ENCODE data around the gene PSTK. TPM values are rescaled to one million over a fixed set of nuclear protein-coding genes. Genes with fewer than 3 reads are reported as not detected.
A peak's percentile ranks its signal among the peaks of the same experiment; 100 is the strongest.

The PSTK gene
- total RNA-seq, 1 donor from 2014 or later = 4.8 TPM

GRCh38 chr10:122999347-122999746, 19.1 kb downstream of the PSTK start:
- no peak overlapping the region for H3K27ac Mint-ChIP-seq
- no peaks in the 10 kb centered on the region for H3K9me3 Mint-ChIP-seq
- peaks cover 28% of the 10 kb centered on the region for H3K36me3 Mint-ChIP-seq (ENCODE audit: low read depth)
- intact Hi-C loops (cut with micrococcal nuclease) = no loop called here
- no peak overlapping the region for H3K4me3 Mint-ChIP-seq
- no peak for DNase-seq
- H3K27me3 Mint-ChIP-seq = no peaks in the 10 kb centered on the region
- H3K4me1 Mint-ChIP-seq = peaks cover 9% of the 10 kb centered on the region

GRCh38 chr10:123000155-123000554, 20.0 kb downstream of the PSTK start:
- intact Hi-C loops (cut with micrococcal nuclease) = loop anchor here (10.0 kb wide), 2 partner anchors 1075 to 1795 kb away; partner anchors contain the start of genes ATE1 and EEF1AKMT2
- H3K27ac Mint-ChIP-seq = peak overlapping the region; percentile 6
- no peaks in the 10 kb centered on the region for H3K27me3 Mint-ChIP-seq
- H3K4me1 Mint-ChIP-seq = peaks cover 9% of the 10 kb centered on the region
- H3K4me3 Mint-ChIP-seq = no peak overlapping the region
- H3K36me3 Mint-ChIP-seq (ENCODE audit: low read depth) = peaks cover 24% of the 10 kb centered on the region
- no peak for DNase-seq
- no peaks in the 10 kb centered on the region for H3K9me3 Mint-ChIP-seq

- no peaks in the 10 kb centered on the region for H3K9me3 Mint-ChIP-seq
- no peak overlapping the region for H3K4me3 Mint-ChIP-seq
- H3K27me3 Mint-ChIP-seq = no peaks in the 10 kb centered on the region
- peaks cover 13% of the 10 kb centered on the region for H3K4me1 Mint-ChIP-seq
- intact Hi-C loops (cut with micrococcal nuclease) = loop anchor here (10.0 kb wide), 2 partner anchors 1077 to 1793 kb away; partner anchors contain the start of genes ATE1 and EEF1AKMT2
- H3K27ac Mint-ChIP-seq = no peak overlapping the region
- H3K36me3 Mint-ChIP-seq (ENCODE audit: low read depth) = peaks cover 20% of the 10 kb centered on the region
- no peak for DNase-seq
Observed at GRCh38 chr10:123001370-123001769, 21.2 kb downstream of the PSTK start.

GRCh38 chr10:123004298-123004697, 24.1 kb downstream of the PSTK start:
- peaks cover 25% of the 10 kb centered on the region for H3K4me1 Mint-ChIP-seq
- no peak overlapping the region for H3K4me3 Mint-ChIP-seq
- intact Hi-C loops (cut with micrococcal nuclease) = loop anchor here (10.0 kb wide), 2 partner anchors 1079 to 1791 kb away; partner anchors contain the start of genes ATE1 and EEF1AKMT2
- DNase-seq = no peak
- peaks cover 17% of the 10 kb centered on the region for H3K36me3 Mint-ChIP-seq (ENCODE audit: low read depth)
- no peaks in the 10 kb centered on the region for H3K27me3 Mint-ChIP-seq
- no peak overlapping the region for H3K27ac Mint-ChIP-seq
- no peaks in the 10 kb centered on the region for H3K9me3 Mint-ChIP-seq

- Mint-ChIP-seq H3K27ac (peak overlapping the region; percentile 100), H3K4me3 (peak overlapping the region; percentile 98), H3K4me1 (peaks cover 27% of the 10 kb centered on the region), H3K27me3 (no peaks in the 10 kb centered on the region), H3K36me3 (ENCODE audit: low read depth) (peaks cover 15% of the 10 kb centered on the region), H3K9me3 (no peaks in the 10 kb centered on the region)
- DNase-seq = peak; percentile 83
- intact Hi-C loops (cut with micrococcal nuclease) = loop anchor here (1.0 to 10.0 kb wide), 6 partner anchors 27 to 1787 kb away; partner anchors contain the start of genes ATE1, BUB3, C10orf88 and EEF1AKMT2
Observed at GRCh38 chr10:123007558-123008354, 27.6 kb downstream of the PSTK start.

- Mint-ChIP-seq H3K4me3 (peak within 1 kb of the TSS; percentile 98), H3K9me3 (no peaks in the 10 kb centered on the region), H3K36me3 (ENCODE audit: low read depth) (peaks cover 17% of the 10 kb centered on the region), H3K27ac (peak within 1 kb of the TSS; percentile 100), H3K4me1 (peaks cover 27% of the 10 kb centered on the region), H3K27me3 (no peaks in the 10 kb centered on the region)
- peak; percentile 98 for DNase-seq
- intact Hi-C loops (cut with micrococcal nuclease) = loop anchor here (1.0 to 10.0 kb wide), 6 partner anchors 28 to 1786 kb away; partner anchors contain the start of genes ATE1, BUB3, C10orf88 and EEF1AKMT2
Observed at GRCh38 chr10:123008355-123009104, 28.3 kb downstream of the PSTK start, which contains the start of the genes ACADSB and IKZF5. TSS of gene ACADSB (plus strand) at chr10:123009006. CDS start at chr10:123009030, 24 bp downstream. TSS of gene IKZF5 (minus strand) at chr10:123008795. CDS start at chr10:122998625, 10,170 bp downstream.

- Mint-ChIP-seq H3K36me3 (ENCODE audit: low read depth) (peaks cover 18% of the 10 kb centered on the region), H3K4me3 (peak overlapping the region; percentile 98), H3K27ac (peak overlapping the region; percentile 100), H3K27me3 (no peaks in the 10 kb centered on the region), H3K4me1 (peaks cover 27% of the 10 kb centered on the region), H3K9me3 (no peaks in the 10 kb centered on the region)
- intact Hi-C loops (cut with micrococcal nuclease) = loop anchor here (10.0 kb wide), 2 partner anchors 1084 to 1786 kb away; partner anchors contain the start of genes ATE1 and EEF1AKMT2
- peak; percentile 76 for DNase-seq
Observed at GRCh38 chr10:123009105-123009820, 29.1 kb downstream of the PSTK start.

- intact Hi-C loops (cut with micrococcal nuclease) = no loop called here
- Mint-ChIP-seq H3K9me3 (no peaks in the 10 kb centered on the region), H3K27me3 (no peaks in the 10 kb centered on the region), H3K4me1 (peaks cover 19% of the 10 kb centered on the region), H3K4me3 (no peak overlapping the region), H3K36me3 (ENCODE audit: low read depth) (peaks cover 15% of the 10 kb centered on the region), H3K27ac (no peak overlapping the region)
- no peak for DNase-seq
Observed at GRCh38 chr10:123011987-123012386, 31.8 kb downstream of the PSTK start.

GRCh38 chr10:123013456-123014419, 33.5 kb downstream of the PSTK start:
- Mint-ChIP-seq H3K9me3 (no peaks in the 10 kb centered on the region), H3K27me3 (no peaks in the 10 kb centered on the region), H3K4me3 (no peak overlapping the region), H3K36me3 (ENCODE audit: low read depth) (peaks cover 10% of the 10 kb centered on the region), H3K4me1 (peaks cover 10% of the 10 kb centered on the region), H3K27ac (no peak overlapping the region)
- DNase-seq = no peak
- intact Hi-C loops (cut with micrococcal nuclease) = no loop called here

GRCh38 chr10:123014772-123015171, 34.6 kb downstream of the PSTK start:
- no peak overlapping the region for H3K27ac Mint-ChIP-seq
- intact Hi-C loops (cut with micrococcal nuclease) = no loop called here
- peaks cover 8% of the 10 kb centered on the region for H3K4me1 Mint-ChIP-seq
- H3K27me3 Mint-ChIP-seq = no peaks in the 10 kb centered on the region
- no peak overlapping the region for H3K4me3 Mint-ChIP-seq
- peaks cover 10% of the 10 kb centered on the region for H3K36me3 Mint-ChIP-seq (ENCODE audit: low read depth)
- no peaks in the 10 kb centered on the region for H3K9me3 Mint-ChIP-seq
- no peak for DNase-seq

GRCh38 chr10:123016228-123016627, 36.0 kb downstream of the PSTK start:
- Mint-ChIP-seq H3K9me3 (no peaks in the 10 kb centered on the region), H3K4me3 (no peak overlapping the region), H3K27me3 (no peaks in the 10 kb centered on the region), H3K27ac (no peak overlapping the region), H3K4me1 (no peaks in the 10 kb centered on the region), H3K36me3 (ENCODE audit: low read depth) (peaks cover 10% of the 10 kb centered on the region)
- DNase-seq = no peak
- intact Hi-C loops (cut with micrococcal nuclease) = no loop called here

GRCh38 chr10:123017421-123018165, 37.4 kb downstream of the PSTK start:
- no peaks in the 10 kb centered on the region for H3K27me3 Mint-ChIP-seq
- no peak for DNase-seq
- H3K9me3 Mint-ChIP-seq = no peaks in the 10 kb centered on the region
- H3K27ac Mint-ChIP-seq = no peak overlapping the region
- H3K4me3 Mint-ChIP-seq = no peak overlapping the region
- H3K36me3 Mint-ChIP-seq (ENCODE audit: low read depth) = peaks cover 5% of the 10 kb centered on the region
- intact Hi-C loops (cut with micrococcal nuclease) = no loop called here
- no peaks in the 10 kb centered on the region for H3K4me1 Mint-ChIP-seq

Measured in activated CD4-positive, alpha-beta T cell treated with anti-CD3 and anti-CD28 coated beads, Interleukin-2, amount 10 ng/mL, durations not matched to agents 24 days and 14 days (primary cell).